ENCODE data around the gene INSRR.

GRCh38 chr1:156826630-156827029 is 32.3 kb downstream of the INSRR start:
- TF ChIP-seq POLR2AphosphoS5 (IDR thresholded peaks at IDR 0.05; ENCODE audit: low read depth, low read length) (no peak), TAF1 (IDR thresholded peaks at IDR 0.05; ENCODE audit: borderline replicate concordance, insufficient read depth, low read length) (no peak), REST (IDR thresholded peaks at IDR 0.05; ENCODE audit: insufficient read depth in 1 of 2, low read depth in 2 of 2, low read length in 2 of 2) (no peak)

Measured in PFSK-1 (cell line).